ENCODE data around the gene KLK12.

- TF ChIP-seq CTCF (IDR thresholded peaks at IDR 0.05): no peak
- TF ChIP-seq POLR2A (IDR thresholded peaks at IDR 0.05): no peak
- no peak for TF ChIP-seq EP300 (IDR thresholded peaks at IDR 0.05)
- no peak for TF ChIP-seq POLR2AphosphoS5 (IDR thresholded peaks at IDR 0.05)
These were observed 43.3 kb upstream of the KLK12 start for GRCh38 chr19:51078104-51078503.

Measured in upper lobe of left lung (tissue), 4 donors.